Measurements from ENCODE around the gene NUBP2. TPM values are rescaled to one million over a fixed set of nuclear protein-coding genes. Genes with fewer than 3 reads are reported as not detected.

Gene NUBP2
- total and polyA plus RNA-seq, 8 donors = 14.7 to 171 (median 67.7) TPM

DNA sequence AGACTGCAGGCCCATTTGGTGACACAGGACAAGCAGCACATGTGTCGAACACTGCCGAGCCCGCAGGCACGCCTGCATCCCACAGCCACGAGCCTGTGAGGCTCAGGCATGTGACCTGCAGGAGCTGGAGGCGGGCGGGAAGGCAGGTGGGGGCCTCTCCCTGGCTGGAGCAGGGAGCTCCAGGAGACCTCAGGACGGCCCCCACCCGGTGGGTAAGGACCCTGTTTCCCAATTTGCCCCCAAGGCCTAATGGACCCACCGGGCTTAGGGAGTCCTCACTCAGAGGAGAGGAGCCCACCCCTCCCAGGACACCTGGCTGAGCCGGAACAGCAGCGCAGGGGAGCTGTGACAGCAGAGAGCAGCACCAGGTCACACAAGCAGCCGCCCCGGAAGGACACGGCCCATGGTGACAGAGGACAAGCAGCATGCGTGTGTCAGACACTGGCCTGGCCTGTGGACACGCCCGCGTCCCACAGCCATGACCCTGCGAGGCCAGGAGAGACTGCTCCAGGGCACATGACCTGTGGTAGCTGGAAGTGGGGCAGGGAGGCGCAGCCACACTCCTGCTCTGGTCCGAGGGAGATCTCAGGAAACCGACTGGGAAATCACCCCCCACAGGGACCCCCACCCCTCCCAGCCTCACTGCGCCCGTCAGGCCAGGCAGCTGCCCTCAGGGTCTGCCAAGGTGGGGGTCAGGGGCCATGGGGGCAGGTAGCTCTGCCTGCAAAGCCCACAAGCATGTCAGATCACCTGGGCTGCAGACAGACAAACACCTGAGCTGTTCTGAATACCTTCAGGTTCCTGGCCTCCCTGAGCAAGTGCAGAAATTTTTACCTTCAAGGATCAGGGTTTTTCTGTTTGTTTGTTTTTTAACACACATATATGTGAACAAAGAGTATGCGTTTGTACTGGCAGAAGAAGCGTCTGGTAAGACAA is 2.8 kb upstream of the NUBP2 start:
- no peaks in the 10 kb centered on the region for H3K27me3 ChIP-seq

GRCh38 chr16:1780677-1781072 is 2.1 kb upstream of the NUBP2 start:
- H3K9me3 ChIP-seq = no peaks in the 10 kb centered on the region
- peaks cover 36 to 71% (median 59%) of the 10 kb centered on the region in 4 donors for H3K4me1 ChIP-seq
- DNase-seq = no peak
- intact Hi-C loops (cut with DNase I; ENCODE audit: low total_unique reads) = no loop called here
- no peaks in the 10 kb centered on the region for H3K27me3 ChIP-seq
- peaks cover 32 to 62% (median 61%) of the 10 kb centered on the region in 4 donors for H3K36me3 ChIP-seq
- TF ChIP-seq POLR2A (IDR thresholded peaks at IDR 0.05) (no peak), EP300 (IDR thresholded peaks at IDR 0.05) (no peak), POLR2AphosphoS5 (IDR thresholded peaks at IDR 0.05) (no peak)
- TF ChIP-seq, protein P1, sequence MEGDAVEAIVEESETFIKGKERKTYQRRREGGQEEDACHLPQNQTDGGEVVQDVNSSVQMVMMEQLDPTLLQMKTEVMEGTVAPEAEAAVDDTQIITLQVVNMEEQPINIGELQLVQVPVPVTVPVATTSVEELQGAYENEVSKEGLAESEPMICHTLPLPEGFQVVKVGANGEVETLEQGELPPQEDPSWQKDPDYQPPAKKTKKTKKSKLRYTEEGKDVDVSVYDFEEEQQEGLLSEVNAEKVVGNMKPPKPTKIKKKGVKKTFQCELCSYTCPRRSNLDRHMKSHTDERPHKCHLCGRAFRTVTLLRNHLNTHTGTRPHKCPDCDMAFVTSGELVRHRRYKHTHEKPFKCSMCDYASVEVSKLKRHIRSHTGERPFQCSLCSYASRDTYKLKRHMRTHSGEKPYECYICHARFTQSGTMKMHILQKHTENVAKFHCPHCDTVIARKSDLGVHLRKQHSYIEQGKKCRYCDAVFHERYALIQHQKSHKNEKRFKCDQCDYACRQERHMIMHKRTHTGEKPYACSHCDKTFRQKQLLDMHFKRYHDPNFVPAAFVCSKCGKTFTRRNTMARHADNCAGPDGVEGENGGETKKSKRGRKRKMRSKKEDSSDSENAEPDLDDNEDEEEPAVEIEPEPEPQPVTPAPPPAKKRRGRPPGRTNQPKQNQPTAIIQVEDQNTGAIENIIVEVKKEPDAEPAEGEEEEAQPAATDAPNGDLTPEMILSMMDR (IDR thresholded peaks at IDR 0.05) = no peak
- 70 to 87% (median 73%) methylated on average over 6 of the region's 6 CpGs for WGBS, 5 donors
- H3K4me3 ChIP-seq = peak overlapping the region in 2 of 4 donors; percentile 90 to 93
- no peak overlapping the region for H3K27ac ChIP-seq

More for the DNA sequence above, 2.8 kb upstream of the NUBP2 start:
- intact Hi-C loops (cut with DNase I; ENCODE audit: low total_unique reads) = no loop called here
- TF ChIP-seq POLR2A (IDR thresholded peaks at IDR 0.05) (no peak), POLR2AphosphoS5 (IDR thresholded peaks at IDR 0.05) (no peak), EP300 (IDR thresholded peaks at IDR 0.05) (no peak)
- TF ChIP-seq, protein P1 (IDR thresholded peaks at IDR 0.05) = no peak
- Histone ChIP-seq H3K9me3 (no peaks in the 10 kb centered on the region), H3K4me1 (peaks cover 31 to 67% (median 56%) of the 10 kb centered on the region in 4 donors), H3K36me3 (peaks cover 36 to 63% (median 62%) of the 10 kb centered on the region in 4 donors), H3K4me3 (no peak overlapping the region), H3K27ac (peak overlapping the region in 1 of 5 donors; percentile 5)
- 65 to 76% (median 68%) methylated on average over 18 to 27 of the region's 27 CpGs for WGBS, 5 donors
- DNase-seq = peak in 1 of 2 donors; percentile 22

GRCh38 chr16:1781254-1781653 is 1.5 kb upstream of the NUBP2 start:
- DNase-seq = no peak
- WGBS, 5 donors = 41 to 68% (median 58%) methylated on average over 10 to 20 of the region's 20 CpGs
- Histone ChIP-seq H3K27me3 (no peaks in the 10 kb centered on the region), H3K4me3 (peak overlapping the region; percentile 90 to 98 (median 94)), H3K36me3 (peaks cover 28 to 62% (median 61%) of the 10 kb centered on the region in 4 donors), H3K4me1 (peaks cover 40 to 71% (median 62%) of the 10 kb centered on the region in 4 donors), H3K9me3 (no peaks in the 10 kb centered on the region), H3K27ac (peak overlapping the region in 4 of 5 donors; percentile 81 to 92 (median 88))
- TF ChIP-seq EP300 (IDR thresholded peaks at IDR 0.05) (no peak), POLR2AphosphoS5 (IDR thresholded peaks at IDR 0.05) (no peak), POLR2A (IDR thresholded peaks at IDR 0.05) (no peak)
- TF ChIP-seq, protein P1 (IDR thresholded peaks at IDR 0.05) = no peak
- intact Hi-C loops (cut with DNase I; ENCODE audit: low total_unique reads) = no loop called here

GRCh38 chr16:1781758-1782407 is 877 bp upstream of the NUBP2 start:
- Histone ChIP-seq H3K27me3 (no peaks in the 10 kb centered on the region), H3K9me3 (no peaks in the 10 kb centered on the region), H3K4me1 (peaks cover 40 to 77% (median 67%) of the 10 kb centered on the region in 4 donors), H3K36me3 (peaks cover 24 to 62% (median 61%) of the 10 kb centered on the region in 4 donors), H3K27ac (peak overlapping the region; percentile 81 to 92 (median 86)), H3K4me3 (peak overlapping the region; percentile 90 to 98 (median 94))
- 1% methylated on average over 33 to 70 of the region's 70 CpGs for WGBS, 5 donors
- no peak for TF ChIP-seq POLR2A (IDR thresholded peaks at IDR 0.05)
- TF ChIP-seq, protein P1 (IDR thresholded peaks at IDR 0.05) = peak in 1 of 7 experiments; percentile 6
- DNase-seq = peak in 1 of 2 donors; percentile 63
- intact Hi-C loops (cut with DNase I; ENCODE audit: low total_unique reads) = no loop called here
